ENCODE results near the gene CALN1. TPM values are rescaled to one million over a fixed set of nuclear protein-coding genes. Genes with fewer than 3 reads are reported as not detected.

Gene CALN1
- total and polyA plus RNA-seq, 2 of the 8 experiments (the other 6 are each of a cell fraction or from before 2014, with no cell fraction given), result 6.4 to 15.2 TPM

DNA sequence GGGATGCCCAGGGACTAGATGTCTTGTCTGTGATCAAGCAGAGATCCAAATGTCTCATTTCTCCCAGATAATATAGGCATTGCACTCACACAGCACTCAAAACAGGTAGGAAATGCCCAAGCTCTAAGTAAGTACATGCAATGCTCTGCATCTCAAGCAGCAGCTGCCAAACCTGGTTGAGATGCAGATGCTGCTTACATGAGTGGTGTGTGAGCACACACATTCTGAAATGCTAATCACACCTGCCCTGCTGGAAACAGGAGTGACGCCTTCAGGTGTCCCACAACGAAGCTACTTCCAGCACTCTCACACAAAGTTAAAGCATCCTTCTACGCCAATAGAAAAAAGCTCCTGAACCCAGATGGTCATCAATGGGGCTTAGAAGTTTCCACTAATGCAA is 132.9 kb downstream of the CALN1 start (continued):
- TF ChIP-seq, protein P1, sequence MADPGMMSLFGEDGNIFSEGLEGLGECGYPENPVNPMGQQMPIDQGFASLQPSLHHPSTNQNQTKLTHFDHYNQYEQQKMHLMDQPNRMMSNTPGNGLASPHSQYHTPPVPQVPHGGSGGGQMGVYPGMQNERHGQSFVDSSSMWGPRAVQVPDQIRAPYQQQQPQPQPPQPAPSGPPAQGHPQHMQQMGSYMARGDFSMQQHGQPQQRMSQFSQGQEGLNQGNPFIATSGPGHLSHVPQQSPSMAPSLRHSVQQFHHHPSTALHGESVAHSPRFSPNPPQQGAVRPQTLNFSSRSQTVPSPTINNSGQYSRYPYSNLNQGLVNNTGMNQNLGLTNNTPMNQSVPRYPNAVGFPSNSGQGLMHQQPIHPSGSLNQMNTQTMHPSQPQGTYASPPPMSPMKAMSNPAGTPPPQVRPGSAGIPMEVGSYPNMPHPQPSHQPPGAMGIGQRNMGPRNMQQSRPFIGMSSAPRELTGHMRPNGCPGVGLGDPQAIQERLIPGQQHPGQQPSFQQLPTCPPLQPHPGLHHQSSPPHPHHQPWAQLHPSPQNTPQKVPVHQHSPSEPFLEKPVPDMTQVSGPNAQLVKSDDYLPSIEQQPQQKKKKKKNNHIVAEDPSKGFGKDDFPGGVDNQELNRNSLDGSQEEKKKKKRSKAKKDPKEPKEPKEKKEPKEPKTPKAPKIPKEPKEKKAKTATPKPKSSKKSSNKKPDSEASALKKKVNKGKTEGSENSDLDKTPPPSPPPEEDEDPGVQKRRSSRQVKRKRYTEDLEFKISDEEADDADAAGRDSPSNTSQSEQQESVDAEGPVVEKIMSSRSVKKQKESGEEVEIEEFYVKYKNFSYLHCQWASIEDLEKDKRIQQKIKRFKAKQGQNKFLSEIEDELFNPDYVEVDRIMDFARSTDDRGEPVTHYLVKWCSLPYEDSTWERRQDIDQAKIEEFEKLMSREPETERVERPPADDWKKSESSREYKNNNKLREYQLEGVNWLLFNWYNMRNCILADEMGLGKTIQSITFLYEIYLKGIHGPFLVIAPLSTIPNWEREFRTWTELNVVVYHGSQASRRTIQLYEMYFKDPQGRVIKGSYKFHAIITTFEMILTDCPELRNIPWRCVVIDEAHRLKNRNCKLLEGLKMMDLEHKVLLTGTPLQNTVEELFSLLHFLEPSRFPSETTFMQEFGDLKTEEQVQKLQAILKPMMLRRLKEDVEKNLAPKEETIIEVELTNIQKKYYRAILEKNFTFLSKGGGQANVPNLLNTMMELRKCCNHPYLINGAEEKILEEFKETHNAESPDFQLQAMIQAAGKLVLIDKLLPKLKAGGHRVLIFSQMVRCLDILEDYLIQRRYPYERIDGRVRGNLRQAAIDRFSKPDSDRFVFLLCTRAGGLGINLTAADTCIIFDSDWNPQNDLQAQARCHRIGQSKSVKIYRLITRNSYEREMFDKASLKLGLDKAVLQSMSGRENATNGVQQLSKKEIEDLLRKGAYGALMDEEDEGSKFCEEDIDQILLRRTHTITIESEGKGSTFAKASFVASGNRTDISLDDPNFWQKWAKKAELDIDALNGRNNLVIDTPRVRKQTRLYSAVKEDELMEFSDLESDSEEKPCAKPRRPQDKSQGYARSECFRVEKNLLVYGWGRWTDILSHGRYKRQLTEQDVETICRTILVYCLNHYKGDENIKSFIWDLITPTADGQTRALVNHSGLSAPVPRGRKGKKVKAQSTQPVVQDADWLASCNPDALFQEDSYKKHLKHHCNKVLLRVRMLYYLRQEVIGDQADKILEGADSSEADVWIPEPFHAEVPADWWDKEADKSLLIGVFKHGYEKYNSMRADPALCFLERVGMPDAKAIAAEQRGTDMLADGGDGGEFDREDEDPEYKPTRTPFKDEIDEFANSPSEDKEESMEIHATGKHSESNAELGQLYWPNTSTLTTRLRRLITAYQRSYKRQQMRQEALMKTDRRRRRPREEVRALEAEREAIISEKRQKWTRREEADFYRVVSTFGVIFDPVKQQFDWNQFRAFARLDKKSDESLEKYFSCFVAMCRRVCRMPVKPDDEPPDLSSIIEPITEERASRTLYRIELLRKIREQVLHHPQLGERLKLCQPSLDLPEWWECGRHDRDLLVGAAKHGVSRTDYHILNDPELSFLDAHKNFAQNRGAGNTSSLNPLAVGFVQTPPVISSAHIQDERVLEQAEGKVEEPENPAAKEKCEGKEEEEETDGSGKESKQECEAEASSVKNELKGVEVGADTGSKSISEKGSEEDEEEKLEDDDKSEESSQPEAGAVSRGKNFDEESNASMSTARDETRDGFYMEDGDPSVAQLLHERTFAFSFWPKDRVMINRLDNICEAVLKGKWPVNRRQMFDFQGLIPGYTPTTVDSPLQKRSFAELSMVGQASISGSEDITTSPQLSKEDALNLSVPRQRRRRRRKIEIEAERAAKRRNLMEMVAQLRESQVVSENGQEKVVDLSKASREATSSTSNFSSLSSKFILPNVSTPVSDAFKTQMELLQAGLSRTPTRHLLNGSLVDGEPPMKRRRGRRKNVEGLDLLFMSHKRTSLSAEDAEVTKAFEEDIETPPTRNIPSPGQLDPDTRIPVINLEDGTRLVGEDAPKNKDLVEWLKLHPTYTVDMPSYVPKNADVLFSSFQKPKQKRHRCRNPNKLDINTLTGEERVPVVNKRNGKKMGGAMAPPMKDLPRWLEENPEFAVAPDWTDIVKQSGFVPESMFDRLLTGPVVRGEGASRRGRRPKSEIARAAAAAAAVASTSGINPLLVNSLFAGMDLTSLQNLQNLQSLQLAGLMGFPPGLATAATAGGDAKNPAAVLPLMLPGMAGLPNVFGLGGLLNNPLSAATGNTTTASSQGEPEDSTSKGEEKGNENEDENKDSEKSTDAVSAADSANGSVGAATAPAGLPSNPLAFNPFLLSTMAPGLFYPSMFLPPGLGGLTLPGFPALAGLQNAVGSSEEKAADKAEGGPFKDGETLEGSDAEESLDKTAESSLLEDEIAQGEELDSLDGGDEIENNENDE (IDR thresholded peaks at IDR 0.05; ENCODE audit: insufficient replicate concordance, low read length), result no peak
- TF ChIP-seq MAX (IDR thresholded peaks at IDR 0.05), result no peak
- no peak for TF ChIP-seq RAD21 (IDR thresholded peaks at IDR 0.05 in 1 of 2, conservative IDR thresholded peaks at IDR 0.05 in 1 of 2; ENCODE audit: low read depth in 2 of 2, low read length in 2 of 2)
- no peak for TF ChIP-seq YY1 (IDR thresholded peaks at IDR 0.05; ENCODE audit: low read depth, low read length)
- TF ChIP-seq SUZ12 (IDR thresholded peaks at IDR 0.05; ENCODE audit: low read length), result no peak
- TF ChIP-seq SP4 (IDR thresholded peaks at IDR 0.05; ENCODE audit: low read length), result no peak

Measured in H1 (cell line).